ENCODE results near the gene CTSD.

CTSD gene

GRCh38 chr11:1757861-1758610 is 5.7 kb downstream of the CTSD start:
- DNase-seq (ENCODE audit: extremely low spot score): no peak
- TF ChIP-seq BHLHE40 (IDR thresholded peaks at IDR 0.05; ENCODE audit: borderline replicate concordance) (no peak), SP1 (IDR thresholded peaks at IDR 0.05) (no peak), LEF1 (IDR thresholded peaks at IDR 0.05; ENCODE audit: borderline replicate concordance) (no peak), ARNT (IDR thresholded peaks at IDR 0.05) (no peak), CTBP1 (IDR thresholded peaks at IDR 0.05; ENCODE audit: borderline replicate concordance) (no peak), L3MBTL2 (conservative IDR thresholded peaks at IDR 0.05) (no peak), SUZ12 (IDR thresholded peaks at IDR 0.05) (no peak), FOXK2 (IDR thresholded peaks at IDR 0.05) (no peak), NFRKB (IDR thresholded peaks at IDR 0.05) (no peak), HDGF (IDR thresholded peaks at IDR 0.05; ENCODE audit: borderline replicate concordance) (no peak), ZNF384 (IDR thresholded peaks at IDR 0.05) (no peak), TARDBP (IDR thresholded peaks at IDR 0.05) (no peak), FOXM1 (IDR thresholded peaks at IDR 0.05; ENCODE audit: borderline replicate concordance) (no peak), ELF4 (IDR thresholded peaks at IDR 0.05) (no peak), FOXA1 (IDR thresholded peaks at IDR 0.05) (no peak), PKNOX1 (IDR thresholded peaks at IDR 0.05) (no peak)
- POLR2A ChIA-PET: no interaction called here
- CTCF ChIA-PET: no interaction called here

- TF ChIP-seq L3MBTL2 (conservative IDR thresholded peaks at IDR 0.05): no peak
- no peak for TF ChIP-seq NFRKB (IDR thresholded peaks at IDR 0.05)
- TF ChIP-seq FOXM1 (IDR thresholded peaks at IDR 0.05; ENCODE audit: borderline replicate concordance): no peak
- TF ChIP-seq BHLHE40 (IDR thresholded peaks at IDR 0.05; ENCODE audit: borderline replicate concordance): no peak
- TF ChIP-seq CTBP1 (IDR thresholded peaks at IDR 0.05; ENCODE audit: borderline replicate concordance): no peak
- no peak for TF ChIP-seq HDGF (IDR thresholded peaks at IDR 0.05; ENCODE audit: borderline replicate concordance)
- no peak for TF ChIP-seq TARDBP (IDR thresholded peaks at IDR 0.05)
- no peak for TF ChIP-seq SP1 (IDR thresholded peaks at IDR 0.05)
- no peak for TF ChIP-seq PKNOX1 (IDR thresholded peaks at IDR 0.05)
- no peak for TF ChIP-seq ZNF384 (IDR thresholded peaks at IDR 0.05)
- TF ChIP-seq FOXK2 (IDR thresholded peaks at IDR 0.05): no peak
- TF ChIP-seq LEF1 (IDR thresholded peaks at IDR 0.05; ENCODE audit: borderline replicate concordance): no peak
- no peak for TF ChIP-seq SUZ12 (IDR thresholded peaks at IDR 0.05)
- no peak for TF ChIP-seq ARNT (IDR thresholded peaks at IDR 0.05)
- TF ChIP-seq FOXA1 (IDR thresholded peaks at IDR 0.05): no peak
- DNase-seq (ENCODE audit: extremely low spot score): no peak
- ChIA-PET POLR2A (no interaction called here), CTCF (no interaction called here)
These were observed 6.6 kb downstream of the CTSD start for GRCh38 chr11:1756791-1757771.

GRCh38 chr11:1755692-1756561 is 7.8 kb downstream of the CTSD start:
- DNase-seq (ENCODE audit: extremely low spot score): no peak
- TF ChIP-seq NFRKB (IDR thresholded peaks at IDR 0.05): no peak
- no peak for TF ChIP-seq ARNT (IDR thresholded peaks at IDR 0.05)
- no peak for TF ChIP-seq SUZ12 (IDR thresholded peaks at IDR 0.05)
- no peak for TF ChIP-seq PKNOX1 (IDR thresholded peaks at IDR 0.05)
- no peak for TF ChIP-seq CTBP1 (IDR thresholded peaks at IDR 0.05; ENCODE audit: borderline replicate concordance)
- no peak for TF ChIP-seq ELF4 (IDR thresholded peaks at IDR 0.05)
- CTCF ChIA-PET: no interaction called here
- POLR2A ChIA-PET: no interaction called here

DNA sequence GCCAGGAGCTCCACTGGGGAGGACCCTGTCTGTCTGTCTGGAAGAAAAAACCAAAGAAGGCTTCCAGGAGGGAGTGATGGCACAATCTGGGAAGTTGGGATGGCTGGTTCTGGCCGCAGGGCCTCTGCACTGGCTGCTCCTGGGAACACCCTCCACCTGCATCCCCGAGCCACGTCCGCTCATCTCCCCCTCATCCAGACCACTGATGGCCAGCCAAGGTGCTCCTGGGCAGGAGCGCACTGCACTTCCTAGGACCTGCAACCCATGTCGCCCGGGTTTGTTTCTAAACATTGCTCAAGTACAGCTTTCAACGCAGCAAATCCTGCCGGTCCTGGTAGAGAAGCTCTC is 8.4 kb downstream of the CTSD start:
- no peak for DNase-seq (ENCODE audit: extremely low spot score)
- ChIA-PET CTCF (no interaction called here), POLR2A (no interaction called here)
- TF ChIP-seq NFRKB (IDR thresholded peaks at IDR 0.05): no peak
- TF ChIP-seq FOXA1 (IDR thresholded peaks at IDR 0.05): no peak
- TF ChIP-seq FOXM1 (IDR thresholded peaks at IDR 0.05; ENCODE audit: borderline replicate concordance): no peak
- TF ChIP-seq FOXK2 (IDR thresholded peaks at IDR 0.05): no peak
- no peak for TF ChIP-seq HDGF (IDR thresholded peaks at IDR 0.05; ENCODE audit: borderline replicate concordance)
- no peak for TF ChIP-seq LEF1 (IDR thresholded peaks at IDR 0.05; ENCODE audit: borderline replicate concordance)
- TF ChIP-seq PKNOX1 (IDR thresholded peaks at IDR 0.05): no peak
- TF ChIP-seq L3MBTL2 (conservative IDR thresholded peaks at IDR 0.05): no peak
- no peak for TF ChIP-seq ZNF384 (IDR thresholded peaks at IDR 0.05)
- no peak for TF ChIP-seq CTBP1 (IDR thresholded peaks at IDR 0.05; ENCODE audit: borderline replicate concordance)
- no peak for TF ChIP-seq TARDBP (IDR thresholded peaks at IDR 0.05)
- TF ChIP-seq SP1 (IDR thresholded peaks at IDR 0.05): no peak

Data from HEK293T (cell line).